Right kidney (tissue), 1 donor: ENCODE data around the gene REPS1.
"Not testable (repeated sequence)": the region's sequence is repeated elsewhere in the genome, so short reads cannot be mapped to it uniquely, and the experiment has no call there.

Experiments
- DNase-seq: peaks from one replicate; pipeline ENCODE4 v3.0.0-alpha.2; 2016

REPS1 gene

DNA sequence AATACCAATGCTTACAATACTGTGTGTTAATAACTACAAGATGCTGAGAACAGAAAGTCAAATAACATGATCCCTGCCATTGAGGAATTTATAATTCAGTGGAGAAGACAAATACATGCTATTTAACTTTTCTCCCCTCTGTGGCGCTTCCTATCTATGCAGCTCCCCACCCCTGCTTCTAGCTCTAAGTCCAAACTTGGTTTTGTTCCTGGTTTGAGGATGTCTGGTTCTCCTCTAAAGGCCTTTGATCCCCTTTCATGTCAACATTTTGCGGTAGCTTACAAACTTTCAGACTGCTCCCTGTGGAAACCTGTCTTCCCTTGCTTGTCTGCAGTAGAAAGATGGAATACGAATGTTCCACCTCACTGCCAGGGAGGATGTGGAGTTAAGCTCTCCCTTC, 18.4 kb upstream of the REPS1 start:
- DNase-seq: no peak

DNA sequence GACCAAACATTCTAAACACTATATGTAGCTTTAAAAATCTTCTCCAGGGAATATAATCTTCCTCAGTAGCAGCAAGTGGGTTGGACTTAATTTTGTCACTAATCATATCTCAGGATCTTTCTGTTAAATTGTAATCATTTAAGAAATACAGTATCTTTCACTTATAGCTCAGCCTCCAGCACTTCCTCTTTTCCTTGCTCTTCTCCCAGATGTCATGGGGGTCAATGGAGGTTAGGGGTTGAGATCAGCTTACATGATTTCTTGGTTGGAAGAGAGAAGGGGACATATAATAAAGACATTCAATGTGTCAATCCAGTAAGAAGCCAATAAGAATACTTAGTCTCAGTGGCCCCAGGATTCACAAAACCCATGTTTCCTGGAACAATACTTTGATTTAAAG, 15.7 kb upstream of the REPS1 start:
- no peak for DNase-seq

DNA sequence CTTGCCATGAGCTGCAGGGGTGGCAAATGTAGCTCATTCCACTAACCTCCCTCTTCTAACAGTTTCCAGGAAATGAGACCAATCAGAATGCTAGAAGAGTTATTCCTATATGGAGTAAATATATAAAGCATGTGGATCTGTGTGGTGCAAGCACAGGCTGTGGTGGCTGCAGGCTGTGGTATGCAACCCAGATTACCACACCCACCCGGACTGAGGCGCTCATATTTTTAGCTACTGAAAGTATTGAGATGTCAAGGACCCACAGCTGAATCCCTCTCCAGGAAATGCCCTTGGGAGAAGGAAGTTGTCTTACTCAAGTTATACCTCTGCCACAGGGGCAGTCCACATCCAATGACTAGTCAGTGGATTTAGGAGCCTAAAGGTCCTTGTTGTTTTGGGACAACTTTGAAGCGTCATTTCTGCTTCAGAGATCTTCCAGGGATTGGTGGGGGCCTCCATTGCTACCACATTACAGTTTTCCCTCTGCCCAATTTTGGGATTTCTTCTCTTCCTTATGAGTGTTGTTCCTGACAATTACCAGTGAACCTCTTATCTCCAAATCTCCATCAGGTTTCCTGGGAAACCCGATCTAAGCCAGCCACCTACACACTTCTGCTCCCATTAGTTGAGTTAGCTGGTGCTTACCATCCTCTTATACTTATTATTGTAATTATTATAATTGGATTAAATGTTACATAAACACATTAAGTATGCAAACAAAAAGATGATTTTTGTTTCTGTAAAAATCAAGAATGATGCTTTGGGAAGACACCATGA, 12.1 kb upstream of the REPS1 start:
- no peak for DNase-seq

GRCh38 chr6:138997136-138997535, 9.1 kb upstream of the REPS1 start:
- no peak for DNase-seq

GRCh38 chr6:138996524-138996923, 8.5 kb upstream of the REPS1 start:
- DNase-seq: no peak

GRCh38 chr6:138993410-138993809, 5.4 kb upstream of the REPS1 start:
- not testable (repeated sequence) for DNase-seq

DNA sequence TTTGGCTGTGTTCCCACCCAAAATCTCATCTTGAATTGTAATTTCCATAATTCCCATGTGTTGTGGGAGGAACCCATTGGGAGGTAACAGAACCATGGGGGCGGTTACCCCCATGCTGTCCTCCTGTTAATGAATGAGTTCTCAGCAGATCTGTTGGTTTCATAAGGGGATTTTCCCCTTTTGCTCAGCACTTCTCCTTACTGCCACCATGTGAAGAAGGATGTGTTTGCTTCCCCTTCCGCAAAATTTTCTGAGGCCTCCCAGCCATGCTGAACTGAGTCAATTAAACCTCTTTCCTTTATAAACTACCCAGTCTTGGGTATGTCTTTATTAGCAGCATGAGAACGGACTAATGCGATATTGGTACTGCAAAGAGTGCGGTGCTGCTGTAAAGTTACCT, 4.9 kb upstream of the REPS1 start:
- DNase-seq: not testable (repeated sequence)

GRCh38 chr6:138991206-138991605, 3.2 kb upstream of the REPS1 start:
- no peak for DNase-seq

- DNase-seq: no peak
Observed at GRCh38 chr6:138989098-138989983, 1.3 kb upstream of the REPS1 start.

GRCh38 chr6:138988469-138988834, 399 bp upstream of the REPS1 start:
- no peak for DNase-seq

DNA sequence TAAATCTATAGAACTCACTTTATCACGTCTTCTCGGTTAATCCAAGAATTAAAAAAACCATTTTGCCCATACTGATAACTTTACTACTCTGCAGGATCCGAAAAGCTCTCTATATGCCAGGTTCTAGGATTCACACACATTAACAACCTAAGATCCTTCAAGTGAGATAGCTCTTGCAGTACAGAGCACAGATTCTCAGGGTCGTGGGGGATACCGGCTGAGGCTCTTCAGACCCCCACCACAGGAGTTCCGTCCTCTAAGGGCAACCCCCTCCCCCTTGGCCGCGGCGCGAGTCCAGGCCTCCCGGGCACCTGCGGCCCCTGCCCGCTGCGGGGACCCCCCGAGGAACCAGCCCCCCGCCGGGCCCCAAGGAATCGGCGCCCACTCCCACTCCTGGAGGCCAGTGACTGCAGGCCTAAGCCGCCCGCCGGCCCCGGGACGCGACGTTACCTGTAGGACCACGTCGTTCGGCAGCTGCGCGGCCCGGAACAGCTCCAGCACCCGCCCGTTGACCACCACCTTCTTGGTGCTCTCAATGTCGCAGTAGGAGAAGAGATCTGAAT, 892 bp downstream of the REPS1 start:
- no peak for DNase-seq

GRCh38 chr6:138986578-138986977, 1.5 kb downstream of the REPS1 start:
- DNase-seq: peak; percentile 13

DNA sequence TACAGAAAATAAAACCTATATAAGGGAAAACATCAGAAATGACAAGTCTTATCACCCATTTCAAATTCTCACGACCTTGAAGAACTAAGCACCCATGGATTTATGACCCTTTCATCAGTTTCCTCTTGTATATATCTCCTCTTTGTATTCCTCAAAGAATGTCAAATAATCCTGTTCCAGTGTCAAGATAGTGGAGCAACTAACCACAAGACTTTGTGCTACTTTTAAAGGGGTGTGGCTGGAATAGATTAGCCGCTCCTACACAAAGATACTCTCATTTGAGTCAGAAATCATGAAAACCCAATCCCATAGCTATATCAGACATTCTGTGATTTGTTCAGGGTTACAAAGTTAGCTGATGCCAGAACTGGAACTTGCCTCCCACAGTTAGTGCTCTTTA, 6.6 kb downstream of the REPS1 start:
- no peak for DNase-seq

DNA sequence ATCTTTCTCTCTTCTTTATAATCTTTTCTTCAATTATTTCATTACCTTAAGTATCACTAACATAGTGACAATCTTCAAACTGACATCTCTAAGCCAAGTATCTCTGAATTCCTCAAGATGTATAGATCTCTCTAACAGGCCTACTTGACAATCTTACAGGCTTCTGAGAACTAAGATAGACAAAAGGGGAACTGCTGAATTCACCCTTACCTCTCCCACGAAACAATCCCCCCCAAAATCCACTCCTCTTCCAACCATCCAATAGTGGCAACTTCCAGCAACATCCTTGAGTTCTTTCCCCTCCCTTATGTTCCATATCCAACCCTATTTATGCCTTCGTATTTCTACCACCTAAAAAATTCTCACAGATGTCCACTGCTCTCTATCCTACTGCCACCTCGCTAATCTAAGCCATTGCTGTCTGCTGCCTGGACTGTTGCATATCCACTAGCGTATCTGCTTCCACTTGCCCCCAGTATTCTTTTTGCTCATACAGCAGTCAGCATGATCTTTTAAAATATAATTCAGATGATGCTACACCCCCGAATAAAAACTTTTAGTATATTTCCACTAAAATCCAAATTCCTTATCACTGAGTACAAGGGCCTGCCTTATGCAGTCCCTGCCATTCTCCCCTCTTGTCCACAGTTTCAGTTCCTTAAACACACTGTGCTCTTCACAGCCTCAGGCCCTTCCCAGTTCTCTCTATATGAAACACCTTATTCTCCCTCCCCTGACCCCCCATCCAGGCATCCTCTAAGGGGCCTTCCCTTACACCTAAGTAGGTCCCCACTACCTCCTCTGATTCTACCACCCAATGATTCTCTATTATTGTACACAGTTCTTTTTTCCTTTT, 8.0 kb downstream of the REPS1 start:
- DNase-seq: no peak

DNA sequence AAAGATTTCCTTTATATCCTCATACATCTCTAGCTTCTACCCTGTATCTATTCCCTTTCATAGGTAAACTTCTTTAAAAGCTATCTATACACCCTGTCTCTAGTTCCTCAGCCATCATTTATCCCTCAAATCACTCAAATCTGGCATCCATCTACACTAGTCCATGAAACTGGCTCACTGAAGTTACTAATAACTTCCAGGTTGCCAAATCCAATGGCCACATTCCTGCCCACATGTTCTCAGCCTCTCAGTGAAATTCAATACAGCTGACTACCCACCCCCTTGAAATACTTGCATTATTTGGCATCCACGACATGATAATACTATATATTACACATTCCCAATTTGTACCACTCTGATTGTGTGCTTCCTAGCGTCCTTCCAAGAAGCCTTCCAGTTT, 8.7 kb downstream of the REPS1 start:
- no peak for DNase-seq

DNA sequence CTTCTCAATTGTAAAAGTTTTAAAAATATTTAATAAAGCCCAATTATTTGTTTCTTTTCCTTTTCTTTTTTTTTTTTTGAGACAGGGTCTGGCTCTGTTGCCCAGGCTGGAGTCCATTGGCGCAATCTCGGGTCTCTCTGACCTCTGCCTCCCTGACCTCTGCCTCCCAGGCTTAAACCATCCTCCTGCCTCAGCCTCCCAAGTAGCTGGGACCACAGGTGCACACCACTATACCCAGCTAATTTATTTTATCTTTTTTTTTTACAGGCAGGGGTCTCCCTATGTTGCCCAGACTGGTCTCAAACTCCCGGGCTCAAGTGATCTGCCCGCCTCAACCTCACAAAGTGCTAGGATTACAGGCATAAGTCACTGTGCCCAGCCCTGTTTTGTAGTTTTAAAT, 9.8 kb downstream of the REPS1 start:
- no peak for DNase-seq

DNA sequence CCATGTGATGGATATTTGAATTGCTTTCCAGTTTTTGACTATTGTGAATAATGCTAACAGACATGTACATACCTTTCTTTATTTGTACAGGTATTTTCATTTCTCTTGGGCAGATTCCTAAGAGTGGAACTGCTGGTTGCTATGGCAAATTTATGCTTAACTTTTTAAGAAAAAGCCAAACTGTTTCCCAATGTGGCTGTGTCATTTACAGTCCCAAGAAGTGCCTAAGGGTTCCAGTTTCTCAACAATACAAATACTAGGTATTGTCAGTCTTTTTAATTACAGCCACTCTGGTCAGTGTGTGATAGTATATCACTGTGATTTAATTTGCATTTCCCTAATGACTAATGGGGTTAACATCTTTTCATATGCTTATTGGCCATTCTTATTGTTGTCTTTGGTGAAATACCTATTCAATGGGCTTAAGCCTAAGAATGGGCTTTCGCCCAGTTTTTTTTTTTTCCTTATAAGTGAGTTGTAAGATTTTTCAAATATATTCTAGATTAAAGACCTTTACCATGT, 10.3 kb downstream of the REPS1 start:
- DNase-seq: no peak

DNA sequence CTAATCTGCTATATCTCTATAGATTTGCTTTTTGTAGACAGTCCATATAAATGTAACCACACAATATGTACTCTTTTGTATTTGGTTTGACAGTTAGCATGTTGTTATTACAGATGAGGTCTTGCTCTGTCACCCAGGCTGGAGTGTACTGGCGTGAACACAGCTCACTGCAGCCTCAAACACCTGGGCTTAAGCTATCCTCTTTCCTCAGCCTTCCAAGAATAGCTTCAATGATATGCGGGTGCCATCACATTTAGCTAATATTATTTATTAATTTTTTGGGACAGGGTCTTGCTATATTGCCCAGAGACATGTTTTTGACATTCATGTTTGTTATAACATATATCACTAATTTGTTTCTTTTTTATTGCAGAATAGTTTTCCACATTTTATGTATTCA, 10.8 kb downstream of the REPS1 start:
- no peak for DNase-seq

GRCh38 chr6:138975815-138976214, 12.2 kb downstream of the REPS1 start:
- no peak for DNase-seq

DNA sequence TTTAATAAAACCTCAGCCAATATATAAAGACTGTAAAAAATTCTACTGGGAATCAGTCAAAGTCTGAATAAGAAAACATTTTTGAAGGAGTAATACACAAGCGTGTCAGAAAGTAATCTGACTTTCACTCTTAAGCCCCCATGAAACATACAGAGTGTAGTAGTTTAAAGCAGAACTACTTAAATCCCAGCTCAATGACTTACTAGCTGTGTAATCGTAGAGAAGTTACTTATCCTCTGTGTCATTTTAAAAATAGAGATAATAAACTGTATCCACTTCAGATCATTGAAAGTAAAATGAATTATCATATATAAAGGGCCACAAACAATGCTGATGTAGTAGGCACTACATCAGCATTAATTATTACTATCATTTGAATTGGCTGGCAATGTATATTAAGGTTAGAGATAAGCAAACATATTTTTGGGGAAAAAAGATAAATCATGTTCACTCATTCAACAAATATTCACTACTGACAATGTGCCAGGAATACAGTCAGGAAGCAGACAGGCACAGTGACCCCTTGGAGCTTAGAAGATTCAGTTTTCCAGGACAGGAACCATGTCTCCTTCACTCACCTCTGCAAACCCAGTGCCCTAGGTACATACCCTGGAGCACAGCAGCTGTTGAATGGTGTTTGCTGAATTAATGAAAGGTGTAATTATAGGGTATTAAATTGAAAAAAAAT, 14.4 kb downstream of the REPS1 start:
- no peak for DNase-seq

DNA sequence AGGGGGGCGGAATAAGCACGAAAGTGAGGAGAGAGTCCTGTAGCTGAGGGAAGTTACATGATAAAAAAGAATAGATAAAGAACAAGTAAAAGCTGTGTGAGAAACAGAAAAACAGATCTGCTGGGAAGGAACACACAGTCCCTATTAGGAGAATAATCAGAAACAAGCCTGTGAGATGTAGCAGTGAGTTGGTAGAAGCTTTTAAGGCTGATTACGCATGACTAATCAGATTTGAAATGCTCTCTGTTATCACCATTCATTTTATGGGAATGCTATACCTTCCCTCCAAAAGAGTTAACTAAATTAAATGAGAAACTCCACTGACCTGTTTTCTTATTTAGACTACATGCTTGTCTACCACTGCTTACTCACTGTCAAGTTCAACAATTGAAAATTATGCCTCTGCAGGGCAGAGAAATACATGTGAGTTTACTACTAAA, 15.8 kb downstream of the REPS1 start:
- DNase-seq: no peak

GRCh38 chr6:138971601-138972000, 16.5 kb downstream of the REPS1 start:
- DNase-seq: no peak
